SK-N-SH treated with all-trans-retinoic acid at 6 μM for 48 hours (cell line): ENCODE measurements around the gene SHC3.

Source experiments
- ATAC-seq: fragments of 200-7000 bp; cut with Tn5 transposase; 3 replicates; pipeline ENCODE4 v1.9.1; 2020; ENCODE audit warnings: mild to moderate bottlenecking, moderate library complexity
- CREB5 ChIP-seq: fragments of 250-450 bp; sonication (Bioruptor Pico); IDR thresholded peaks from 2 replicates; pipeline ENCODE4 v1.5.1; 2020; ENCODE audit warnings: low read depth, mild to moderate bottlenecking, moderate library complexity
- CSDC2 ChIP-seq: fragments of 250-450 bp; sonication (Bioruptor Pico); IDR thresholded peaks from 2 replicates; pipeline ENCODE4 v1.5.0; 2020; ENCODE audit warnings: mild to moderate bottlenecking, moderate library complexity
- ESRRG ChIP-seq: fragments of 250-450 bp; sonication (Bioruptor Pico); IDR thresholded peaks from 2 replicates; pipeline ENCODE4 v1.6.1; 2021; ENCODE audit warnings: mild to moderate bottlenecking
- GLIS3 ChIP-seq: fragments of 250-450 bp; sonication (Bioruptor Pico); IDR thresholded peaks from 2 replicates; pipeline ENCODE4 v1.5.0; 2020; ENCODE audit warnings: mild to moderate bottlenecking, moderate library complexity
- ISL1 ChIP-seq: fragments of 250-450 bp; sonication (Bioruptor Pico); IDR thresholded peaks from 2 replicates; pipeline ENCODE4 v2.1.2; 2022; ENCODE audit warnings: mild to moderate bottlenecking, moderate library complexity
- OSR1 ChIP-seq: fragments of 250-450 bp; sonication (Bioruptor Pico); IDR thresholded peaks from 2 replicates; pipeline ENCODE4 v1.8.0; 2022; ENCODE audit warnings: moderate library complexity, mild to moderate bottlenecking, inconsistent platforms
- RARB ChIP-seq: fragments of 250-450 bp; sonication (Bioruptor Pico); IDR thresholded peaks from 2 replicates; pipeline ENCODE4 v1.8.0; 2021; ENCODE audit warnings: mild to moderate bottlenecking, moderate library complexity
- SNAI2 ChIP-seq: fragments of 250-450 bp; sonication (Bioruptor Pico); IDR thresholded peaks from 2 replicates; pipeline ENCODE4 v1.5.0; 2020; ENCODE audit warnings: mild to moderate bottlenecking, moderate library complexity
- TOX ChIP-seq: fragments of 250-450 bp; sonication (Bioruptor Pico); IDR thresholded peaks from 2 replicates; pipeline ENCODE4 v1.8.0; 2021; ENCODE audit warnings: mild to moderate bottlenecking, moderate library complexity, borderline replicate concordance
- ZC3H10 ChIP-seq: fragments of 250-450 bp; sonication (Bioruptor Pico); IDR thresholded peaks from 2 replicates; pipeline ENCODE4 v1.5.1; 2021; ENCODE audit warnings: mild to moderate bottlenecking, moderate library complexity
- ZFP3 ChIP-seq: fragments of 250-450 bp; sonication (Bioruptor Pico); IDR thresholded peaks from 2 replicates; pipeline ENCODE4 v1.5.0; 2020; ENCODE audit warnings: mild to moderate bottlenecking, moderate library complexity
- ZFP30 ChIP-seq: fragments of 450-650 bp; formaldehyde crosslinking; IDR thresholded peaks from 2 replicates; pipeline ENCODE4 v1.5.0; 2022; ENCODE audit warnings: mild to moderate bottlenecking, moderate library complexity
- ZNF565 ChIP-seq: fragments of 450-650 bp; formaldehyde crosslinking; conservative IDR thresholded peaks from 2 replicates; pipeline ENCODE4 v1.5.0; 2020; ENCODE audit warnings: low read depth, mild to moderate bottlenecking, moderate library complexity
- ZNF8 ChIP-seq: fragments of 450-650 bp; formaldehyde crosslinking; IDR thresholded peaks from 2 replicates; pipeline ENCODE4 v1.5.0; 2020; ENCODE audit warnings: mild to moderate bottlenecking, moderate library complexity
- TF ChIP-seq, protein P1 (sequence below): fragments of 250-450 bp; sonication (Bioruptor Pico); IDR thresholded peaks from 2 replicates; pipeline ENCODE4 v1.8.0; 2021; ENCODE audit warnings: low read depth, mild to moderate bottlenecking, moderate library complexity, borderline replicate concordance
- TF ChIP-seq, protein P2 (sequence below): fragments of 250-450 bp; sonication (Bioruptor Pico); IDR thresholded peaks from 2 replicates; pipeline ENCODE4 v1.8.0; 2020; ENCODE audit warnings: mild to moderate bottlenecking, moderate library complexity, borderline replicate concordance

Gene SHC3

DNA sequence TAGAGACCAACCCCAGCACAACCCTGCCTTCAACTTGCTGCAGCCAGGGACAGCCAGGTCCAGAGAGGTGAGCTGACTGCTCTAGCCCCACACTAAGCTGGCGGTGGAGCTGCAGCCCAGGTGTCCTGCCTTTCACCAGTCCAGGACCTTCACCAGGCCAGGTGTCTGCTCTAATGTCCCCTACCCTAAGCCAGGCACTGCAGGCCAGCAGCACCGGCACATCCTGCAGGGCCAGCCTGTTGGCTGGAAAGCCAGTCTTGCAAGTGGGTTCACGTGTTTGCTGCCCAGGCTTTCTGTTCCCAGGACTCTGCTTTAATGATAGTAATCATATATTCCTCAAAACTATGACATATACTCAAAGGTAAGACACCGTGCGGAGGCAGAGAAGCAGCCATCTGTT, 5.5 kb downstream of the SHC3 start:
- ATAC-seq: no peak
- TF ChIP-seq ZNF565 (CRISPR knock-in tag): no peak
- no peak for TF ChIP-seq RARB
- TF ChIP-seq ESRRG (CRISPR knock-in tag): no peak
- no peak for TF ChIP-seq ZNF8 (CRISPR knock-in tag)
- TF ChIP-seq, protein P1, sequence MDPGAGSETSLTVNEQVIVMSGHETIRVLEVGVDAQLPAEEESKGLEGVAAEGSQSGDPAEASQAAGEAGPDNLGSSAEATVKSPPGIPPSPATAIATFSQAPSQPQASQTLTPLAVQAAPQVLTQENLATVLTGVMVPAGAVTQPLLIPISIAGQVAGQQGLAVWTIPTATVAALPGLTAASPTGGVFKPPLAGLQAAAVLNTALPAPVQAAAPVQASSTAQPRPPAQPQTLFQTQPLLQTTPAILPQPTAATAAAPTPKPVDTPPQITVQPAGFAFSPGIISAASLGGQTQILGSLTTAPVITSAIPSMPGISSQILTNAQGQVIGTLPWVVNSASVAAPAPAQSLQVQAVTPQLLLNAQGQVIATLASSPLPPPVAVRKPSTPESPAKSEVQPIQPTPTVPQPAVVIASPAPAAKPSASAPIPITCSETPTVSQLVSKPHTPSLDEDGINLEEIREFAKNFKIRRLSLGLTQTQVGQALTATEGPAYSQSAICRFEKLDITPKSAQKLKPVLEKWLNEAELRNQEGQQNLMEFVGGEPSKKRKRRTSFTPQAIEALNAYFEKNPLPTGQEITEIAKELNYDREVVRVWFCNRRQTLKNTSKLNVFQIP (CRISPR knock-in tag): no peak
- TF ChIP-seq ISL1 (CRISPR knock-in tag): no peak
- no peak for TF ChIP-seq TOX (CRISPR knock-in tag)
- TF ChIP-seq, all 23 proteins: peak for 0

DNA sequence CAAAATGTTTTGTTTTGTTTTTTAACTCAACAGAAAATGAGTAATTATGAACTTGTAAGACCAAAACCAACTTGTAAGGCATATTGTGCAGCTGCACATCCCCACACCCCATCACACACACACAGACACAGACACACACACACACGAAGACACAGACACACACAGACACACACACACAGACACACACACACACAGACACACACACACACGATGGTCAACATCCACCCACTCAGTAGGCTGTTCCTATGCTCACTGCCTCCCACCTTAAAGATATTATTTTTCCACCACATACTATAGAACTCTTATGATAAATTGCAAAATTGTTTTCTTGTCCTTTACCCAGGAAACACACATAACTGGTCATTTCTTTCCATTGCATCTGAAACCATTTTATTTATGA, 6.2 kb downstream of the SHC3 start:
- no peak for TF ChIP-seq OSR1 (CRISPR knock-in tag)
- TF ChIP-seq, protein P1 (CRISPR knock-in tag): no peak
- no peak for TF ChIP-seq TOX (CRISPR knock-in tag)
- no peak for ATAC-seq

DNA sequence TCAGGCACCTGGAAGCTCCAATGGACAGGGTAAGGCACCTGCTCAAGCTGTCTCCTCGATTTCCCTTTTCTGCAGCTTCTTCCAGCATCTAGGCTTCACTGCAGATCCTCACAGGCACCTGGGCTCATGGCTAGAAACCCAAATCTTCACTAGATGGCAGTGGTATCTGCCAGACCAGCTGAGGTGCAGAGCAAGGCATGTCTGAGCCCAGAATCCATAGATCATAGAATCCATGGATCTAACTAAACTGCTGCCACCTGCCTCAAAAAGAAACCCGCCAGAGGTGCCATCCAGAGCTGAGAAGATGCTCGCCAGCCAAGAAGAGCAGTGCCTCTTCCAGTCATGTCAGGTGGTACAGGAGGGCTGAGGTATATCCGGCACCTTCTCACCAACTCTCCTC, 6.9 kb downstream of the SHC3 start:
- TF ChIP-seq, protein P2, sequence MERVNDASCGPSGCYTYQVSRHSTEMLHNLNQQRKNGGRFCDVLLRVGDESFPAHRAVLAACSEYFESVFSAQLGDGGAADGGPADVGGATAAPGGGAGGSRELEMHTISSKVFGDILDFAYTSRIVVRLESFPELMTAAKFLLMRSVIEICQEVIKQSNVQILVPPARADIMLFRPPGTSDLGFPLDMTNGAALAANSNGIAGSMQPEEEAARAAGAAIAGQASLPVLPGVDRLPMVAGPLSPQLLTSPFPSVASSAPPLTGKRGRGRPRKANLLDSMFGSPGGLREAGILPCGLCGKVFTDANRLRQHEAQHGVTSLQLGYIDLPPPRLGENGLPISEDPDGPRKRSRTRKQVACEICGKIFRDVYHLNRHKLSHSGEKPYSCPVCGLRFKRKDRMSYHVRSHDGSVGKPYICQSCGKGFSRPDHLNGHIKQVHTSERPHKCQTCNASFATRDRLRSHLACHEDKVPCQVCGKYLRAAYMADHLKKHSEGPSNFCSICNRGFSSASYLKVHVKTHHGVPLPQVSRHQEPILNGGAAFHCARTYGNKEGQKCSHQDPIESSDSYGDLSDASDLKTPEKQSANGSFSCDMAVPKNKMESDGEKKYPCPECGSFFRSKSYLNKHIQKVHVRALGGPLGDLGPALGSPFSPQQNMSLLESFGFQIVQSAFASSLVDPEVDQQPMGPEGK (CRISPR knock-in tag): no peak
- TF ChIP-seq CREB5 (CRISPR knock-in tag): no peak
- TF ChIP-seq ZFP30: no peak
- no peak for TF ChIP-seq OSR1 (CRISPR knock-in tag)
- no peak for TF ChIP-seq ZC3H10 (CRISPR knock-in tag)
- no peak for TF ChIP-seq GLIS3 (CRISPR knock-in tag)
- no peak for TF ChIP-seq CSDC2 (CRISPR knock-in tag)
- no peak for TF ChIP-seq SNAI2 (CRISPR knock-in tag)
- TF ChIP-seq ZFP3: no peak
- TF ChIP-seq, all 23 proteins: peak for 0
- ATAC-seq: peak; percentile 65

GRCh38 chr9:89171231-89171630, 7.4 kb downstream of the SHC3 start:
- no peak for TF ChIP-seq RARB
- TF ChIP-seq ISL1 (CRISPR knock-in tag): peak; percentile 45; the same call in 1 of the 2 replicates
- TF ChIP-seq, all 23 proteins: peak for 1
- peak; percentile 45 for ATAC-seq

- no peak for ATAC-seq
- TF ChIP-seq, protein P1 (CRISPR knock-in tag): no peak
- TF ChIP-seq, all 23 proteins: peak for 0
These were observed 9.5 kb downstream of the SHC3 start for GRCh38 chr9:89168901-89169813.
